Osteocyte (in vitro differentiated cells): ENCODE results near the gene ZDHHC6. TPM values are rescaled to one million over a fixed set of nuclear protein-coding genes. Genes with fewer than 3 reads are reported as not detected.
A peak's percentile ranks its signal among the peaks of the same experiment; 100 is the strongest.

Experiments
- DNase-seq: peaks from one replicate; pipeline ENCODE4 v3.0.0; 2021; ENCODE audit warnings: mixed read lengths; ENCODE audit not compliant: unreplicated experiment; ENCODE audit errors: extremely low spot score
- H3K27ac Mint-ChIP-seq: one replicate; pipeline ENCODE4 v1.8.0; 2021; ENCODE audit warnings: mild to moderate bottlenecking, mixed read lengths; ENCODE audit not compliant: unreplicated experiment
- H3K27me3 Mint-ChIP-seq: one replicate; pipeline ENCODE4 v1.8.0; 2021; ENCODE audit warnings: mixed read lengths; ENCODE audit not compliant: unreplicated experiment
- H3K36me3 Mint-ChIP-seq: one replicate; pipeline ENCODE4 v1.8.0; 2021; ENCODE audit warnings: mixed read lengths; ENCODE audit not compliant: unreplicated experiment
- H3K4me1 Mint-ChIP-seq: one replicate; pipeline ENCODE4 v1.8.0; 2021; ENCODE audit warnings: mixed read lengths; ENCODE audit not compliant: unreplicated experiment
- H3K4me3 Mint-ChIP-seq: one replicate; pipeline ENCODE4 v1.8.0; 2021; ENCODE audit warnings: mild to moderate bottlenecking, moderate library complexity, mixed read lengths; ENCODE audit not compliant: unreplicated experiment
- H3K9me3 Mint-ChIP-seq: one replicate; pipeline ENCODE4 v1.8.0; 2021; ENCODE audit warnings: mixed read lengths; ENCODE audit not compliant: unreplicated experiment
- CTCF ChIP-seq: fragments of 200-600 bp; sonication (generic); IDR thresholded peaks from 2 replicates; pipeline ENCODE4 v1.5.0; 2021; ENCODE audit warnings: antibody characterized with exemption, mild to moderate bottlenecking, moderate library complexity
- total RNA-seq: library from RNA; stranded (reverse); gene quantifications from 2 replicates; pipeline ENCODE4 v1.2.1, GENCODE V29; 2021

The ZDHHC6 gene
- total RNA-seq, 1 donor from 2014 or later = 28.5 TPM

GRCh38 chr10:112385201-112385600 lies 61.5 kb downstream of the ZDHHC6 start:
- no peaks in the 10 kb centered on the region for H3K9me3 Mint-ChIP-seq
- H3K4me1 Mint-ChIP-seq = no peaks in the 10 kb centered on the region
- H3K27ac Mint-ChIP-seq = no peak overlapping the region
- no peak for TF ChIP-seq CTCF
- no peak overlapping the region for H3K4me3 Mint-ChIP-seq
- H3K27me3 Mint-ChIP-seq = peaks cover 22% of the 10 kb centered on the region
- DNase-seq = no peak
- H3K36me3 Mint-ChIP-seq = no peaks in the 10 kb centered on the region

GRCh38 chr10:112384141-112384540 lies 62.6 kb downstream of the ZDHHC6 start:
- no peak for DNase-seq
- no peaks in the 10 kb centered on the region for H3K36me3 Mint-ChIP-seq
- H3K27me3 Mint-ChIP-seq = peaks cover 22% of the 10 kb centered on the region
- no peaks in the 10 kb centered on the region for H3K9me3 Mint-ChIP-seq
- H3K27ac Mint-ChIP-seq = no peak overlapping the region
- no peaks in the 10 kb centered on the region for H3K4me1 Mint-ChIP-seq
- no peak overlapping the region for H3K4me3 Mint-ChIP-seq
- TF ChIP-seq CTCF = no peak

- H3K27me3 Mint-ChIP-seq = peaks cover 22% of the 10 kb centered on the region
- no peaks in the 10 kb centered on the region for H3K9me3 Mint-ChIP-seq
- H3K36me3 Mint-ChIP-seq = no peaks in the 10 kb centered on the region
- no peaks in the 10 kb centered on the region for H3K4me1 Mint-ChIP-seq
- DNase-seq = no peak
- no peak overlapping the region for H3K4me3 Mint-ChIP-seq
- TF ChIP-seq CTCF = no peak
- no peak overlapping the region for H3K27ac Mint-ChIP-seq
Measured at GRCh38 chr10:112383325-112383724, 63.4 kb downstream of the ZDHHC6 start.

GRCh38 chr10:112382515-112383235 lies 64.0 kb downstream of the ZDHHC6 start:
- H3K36me3 Mint-ChIP-seq = no peaks in the 10 kb centered on the region
- TF ChIP-seq CTCF = no peak
- H3K9me3 Mint-ChIP-seq = no peaks in the 10 kb centered on the region
- no peak overlapping the region for H3K27ac Mint-ChIP-seq
- H3K4me1 Mint-ChIP-seq = no peaks in the 10 kb centered on the region
- H3K4me3 Mint-ChIP-seq = no peak overlapping the region
- peak; percentile 46 for DNase-seq
- H3K27me3 Mint-ChIP-seq = peaks cover 22% of the 10 kb centered on the region

Other genes with a start within 250 kb of the ZDHHC6 start
- not detected in 2 replicates for gene TECTB, start 163.5 kb downstream of the ZDHHC6 start, total RNA-seq
- gene ACSL5, start 72.8 kb downstream of the ZDHHC6 start, total RNA-seq = 0.46 and 0.57 TPM in 2 replicates
- 26.3 and 29.1 TPM in 2 replicates for gene VTI1A, start 301 bp upstream of the ZDHHC6 start, total RNA-seq